Panc1 (cell line): ENCODE results near the gene GKN1. TPM values are rescaled to one million over a fixed set of nuclear protein-coding genes. Genes with fewer than 3 reads are reported as not detected.
"Not testable (repeated sequence)": the region's sequence is repeated elsewhere in the genome, so short reads cannot be mapped to it uniquely, and the experiment has no call there.

Experiments
- ATAC-seq: fragments of 200-7000 bp; cut with Tn5 transposase; 2 replicates; pipeline ENCODE4 v1.9.1; 2020; ENCODE audit warnings: mild to moderate bottlenecking, moderate library complexity
- BruUV-seq: library from RNA; stranded (reverse); fragments of 400-500 nt; replicated peaks from 2 replicates; lab custom pipeline; 2021; lab: Mats Ljungman, UMichigan
- CTCF ChIA-PET: fragments of 300-600 bp; sonication (Branson Sonifier 250); formaldehyde crosslinking; loops from one replicate; lab custom pipeline; 2022; ENCODE audit warnings: antibody characterized with exemption; lab: Charles Lee
- POLR2A ChIA-PET: fragments of 300-600 bp; sonication (Branson Sonifier 250); formaldehyde crosslinking; loops from one replicate; lab custom pipeline; 2022; ENCODE audit warnings: antibody characterized with exemption; lab: Charles Lee
- DNase-seq: peaks from one replicate; pipeline ENCODE4 v3.0.0-alpha.2; 2010; ENCODE audit warnings: low read depth, low spot score
- H3K27ac ChIP-seq: 2 replicates; pipeline ENCODE4 v1.5.1; 2011; ENCODE audit warnings: mild to moderate bottlenecking, low read length, inconsistent platforms
- H3K27me3 ChIP-seq: fragments of 200-500 bp; sonication (Bioruptor generic); 2 replicates; pipeline ENCODE4 v1.6.0; 2014; ENCODE audit warnings: low read length, inconsistent platforms; ENCODE audit not compliant: control insufficient read depth, insufficient read depth
- H3K36me3 ChIP-seq: fragments of 200-500 bp; sonication (Bioruptor generic); 2 replicates; pipeline ENCODE4 v1.5.1; 2014; ENCODE audit warnings: inconsistent platforms, mild to moderate bottlenecking, low read length, moderate library complexity; ENCODE audit not compliant: control insufficient read depth, insufficient read depth
- H3K4me1 ChIP-seq: 2 replicates; pipeline ENCODE4 v1.5.1; 2011; ENCODE audit warnings: inconsistent platforms, mild to moderate bottlenecking, low read length, moderate library complexity; ENCODE audit not compliant: control insufficient read depth, insufficient read depth
- H3K4me3 ChIP-seq, 2 experiments: 2 replicates each; pipeline ENCODE4 v1.5.1; 2011 to 2012; ENCODE audit warnings: low read depth in 2 of 2, low read length in 2 of 2, mild to moderate bottlenecking in 2 of 2, inconsistent platforms in 1 of 2, moderate library complexity in 1 of 2
- H3K9me3 ChIP-seq: fragments of 200-500 bp; sonication (Bioruptor generic); 2 replicates; pipeline ENCODE4 v1.5.1; 2014; ENCODE audit warnings: low read depth, mild to moderate bottlenecking, inconsistent platforms, low read length, moderate library complexity; ENCODE audit not compliant: control insufficient read depth, insufficient read depth
- CTCF ChIP-seq: fragments of 450-650 bp; IDR thresholded peaks from 2 replicates; pipeline ENCODE4 v1.5.1; 2017; ENCODE audit warnings: mild to moderate bottlenecking
- POLR2AphosphoS5 ChIP-seq: IDR thresholded peaks from 2 replicates; pipeline ENCODE4 v1.6.1; 2012; ENCODE audit warnings: mild to moderate bottlenecking, low read depth, low read length, moderate library complexity
- REST ChIP-seq, 2 experiments: IDR thresholded peaks; 2 replicates each; pipeline ENCODE4 v1.6.1; 2011 to 2012; ENCODE audit warnings: low read depth in 2 of 2, control low read depth in 1 of 2, low read length in 1 of 2, mild to moderate bottlenecking in 1 of 2, moderate library complexity in 1 of 2; ENCODE audit not compliant: insufficient read depth in 1 of 2
- SIN3A ChIP-seq: IDR thresholded peaks from 2 replicates; pipeline ENCODE4 v1.6.1; 2012; ENCODE audit warnings: low read depth, mild to moderate bottlenecking, low read length, moderate library complexity, borderline replicate concordance; ENCODE audit not compliant: insufficient read depth
- TCF7L2 ChIP-seq: IDR thresholded peaks from 2 replicates; pipeline ENCODE4 v1.6.1; 2011; ENCODE audit warnings: mild to moderate bottlenecking, low read depth, low read length, inconsistent platforms
- in situ Hi-C: cut with HindIII; loops from 2 replicates; pipeline ENCODE4 v1.10.0; 2016; ENCODE audit warnings: low sequenced_read_pairs, low pct_unique_long_range_greater_than_20kb
- intact Hi-C: fragments of 100-400 bp; cut with micrococcal nuclease; formaldehyde crosslinking; loops from one replicate; pipeline ENCODE4 v1.10.0; 2022; ENCODE audit not compliant: unreplicated experiment
- total RNA-seq: library from RNA; stranded (reverse); gene quantifications from one replicate; pipeline ENCODE4 v1.2.1, GENCODE V29; 2021; ENCODE audit not compliant: unreplicated experiment

Gene GKN1
- total RNA-seq, 1 experiment from 2014 or later, result not detected

DNA sequence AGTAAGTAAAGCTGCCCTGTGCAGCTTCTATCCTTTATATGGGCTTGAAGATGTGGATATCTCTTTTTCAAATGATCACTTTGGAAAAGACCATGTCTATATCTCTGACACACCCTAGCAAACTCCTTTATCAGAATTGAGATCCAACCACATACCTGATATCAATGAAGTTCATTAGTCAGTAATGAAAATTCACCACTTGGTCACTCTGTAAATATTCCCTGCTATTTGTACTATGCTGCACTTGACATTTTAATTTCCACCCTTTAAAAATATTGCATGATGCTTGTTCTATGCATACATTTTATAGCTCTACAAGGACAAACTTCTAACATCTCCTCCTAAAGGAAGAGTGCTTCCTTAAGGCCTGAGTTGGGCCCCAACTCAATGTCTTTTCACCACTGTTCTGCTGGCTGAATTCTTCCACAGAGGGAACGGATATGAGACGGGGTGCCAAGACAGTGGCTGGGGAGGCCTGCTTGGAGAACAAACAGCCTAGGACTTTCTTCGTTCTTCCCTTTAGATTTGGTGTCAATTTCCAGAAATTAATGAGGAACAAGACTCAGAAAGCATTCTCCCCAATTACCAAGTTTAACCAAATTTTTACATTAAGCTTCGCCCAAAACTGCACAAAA lies 21.4 kb upstream of the GKN1 start, which contains the start of gene GKN2:
Gene GKN2 (minus strand): TSS at position 7 of the 635 bp plus-strand sequence. CDS start 32 bp downstream, outside the sequence.
- Histone ChIP-seq H3K9me3 (no peaks in the 10 kb centered on the region), H3K4me1 (no peaks in the 10 kb centered on the region), H3K27me3 (no peaks in the 10 kb centered on the region), H3K4me3 (no peak within 1 kb of the TSS), H3K27ac (no peak within 1 kb of the TSS), H3K36me3 (no peaks in the 10 kb centered on the region)
- in situ Hi-C loops (no loop called here), intact Hi-C loops (no loop called here)
- no peak for DNase-seq
- BruUV-seq, result no TSS peak
- POLR2A ChIA-PET, result no interaction called here
- CTCF ChIA-PET, result no interaction called here
- TF ChIP-seq REST (IDR thresholded peaks at IDR 0.05; ENCODE audit: insufficient read depth in 1 of 2, low read depth in 2 of 2, low read length in 1 of 2) (no peak), TCF7L2 (no peak), POLR2AphosphoS5 (no peak), CTCF (no peak), SIN3A (no peak)
- no peak for ATAC-seq

DNA sequence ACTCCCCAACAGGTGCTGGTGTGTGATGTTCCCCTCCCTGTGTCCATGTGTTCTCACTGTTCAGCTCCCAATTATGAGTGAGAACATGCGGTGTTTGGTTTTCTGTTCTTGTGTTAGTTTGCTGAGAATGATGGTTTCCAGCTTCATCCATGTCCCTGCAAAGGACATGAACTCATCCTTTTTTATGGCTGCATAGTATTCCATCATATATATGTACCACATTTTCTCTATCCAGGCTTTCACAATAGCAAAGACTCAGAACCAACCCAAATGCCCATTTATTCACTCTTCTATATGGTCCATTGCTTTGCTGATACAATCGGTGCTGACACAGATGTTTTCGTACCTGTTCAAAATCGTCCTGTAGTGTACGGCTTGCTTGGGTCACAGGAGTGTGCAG lies 19.0 kb upstream of the GKN1 start:
- intact Hi-C loops, POLR2A ChIA-PET, ATAC-seq, H3K36me3 ChIP-seq, in situ Hi-C loops, CTCF ChIA-PET, BruUV-seq, H3K9me3 ChIP-seq, H3K27me3 ChIP-seq, H3K4me3 ChIP-seq, H3K4me1 ChIP-seq, H3K27ac ChIP-seq, DNase-seq: not testable (repeated sequence)

- no peak for DNase-seq
- no peaks in the 10 kb centered on the region for H3K27me3 ChIP-seq
- TF ChIP-seq SIN3A, result no peak
- no peak for TF ChIP-seq REST (IDR thresholded peaks at IDR 0.05; ENCODE audit: insufficient read depth in 1 of 2, low read depth in 2 of 2, low read length in 1 of 2)
- no peak for TF ChIP-seq CTCF
- TF ChIP-seq TCF7L2, result no peak
- TF ChIP-seq POLR2AphosphoS5, result no peak
- no peak for ATAC-seq
- intact Hi-C loops, result no loop called here
- ChIA-PET CTCF (no interaction called here), POLR2A (interaction anchor here (0.5 kb wide), 1 partner anchor 123 kb away, joined by 8 read pairs; no protein-coding TSS in a partner anchor)
- no TSS peak for BruUV-seq
- no peak overlapping the region for H3K4me3 ChIP-seq
- no peaks in the 10 kb centered on the region for H3K9me3 ChIP-seq
- in situ Hi-C loops, result no loop called here
- no peak overlapping the region for H3K27ac ChIP-seq
- no peaks in the 10 kb centered on the region for H3K36me3 ChIP-seq
- no peaks in the 10 kb centered on the region for H3K4me1 ChIP-seq
Observed at GRCh38 chr2:68959001-68959400, 15.4 kb upstream of the GKN1 start.
